Esophagus muscularis mucosa (tissue), 4 donors: ENCODE results near the gene VDR.

Experiments
- CTCF ChIP-seq, 3 experiments: fragments of 200-600 bp in 2 of 3; fragments of 450-650 bp in 1 of 3; sonication (generic) in 2 of 3; IDR thresholded peaks; one replicate each; pipeline ENCODE4 v1.5.1; 2017 to 2019; ENCODE audit warnings: antibody characterized with exemption in 3 of 3, mild to moderate bottlenecking in 2 of 3, moderate library complexity in 1 of 3
- EP300 ChIP-seq: sonication (generic); formaldehyde crosslinking; IDR thresholded peaks from one replicate; pipeline ENCODE4 v1.6.1; 2017; ENCODE audit warnings: antibody characterized with exemption
- POLR2A ChIP-seq: fragments of 450-650 bp; IDR thresholded peaks from one replicate; pipeline ENCODE4 v1.6.1; 2017; ENCODE audit warnings: antibody characterized with exemption, moderate library complexity, mild to moderate bottlenecking, low read depth
- POLR2AphosphoS5 ChIP-seq, 2 donors: sonication (generic); formaldehyde crosslinking; IDR thresholded peaks; one replicate each; pipeline ENCODE4 v1.6.1; 2017; ENCODE audit warnings: antibody characterized with exemption in 2 of 2

GRCh38 chr12:47921907-47922306 is 17.1 kb upstream of the VDR start:
- no peak for TF ChIP-seq POLR2A
- no peak for TF ChIP-seq CTCF (IDR thresholded peaks at IDR 0.05)
- no peak for TF ChIP-seq POLR2AphosphoS5 (IDR thresholded peaks at IDR 0.05)
- no peak for TF ChIP-seq EP300
